Activated CD4-positive, alpha-beta memory T cell treated with anti-CD3 and anti-CD28 coated beads for 36 hours (primary cell): ENCODE results near the gene DMAP1. TPM values are rescaled to one million over a fixed set of nuclear protein-coding genes. Genes with fewer than 3 reads are reported as not detected.
"Not testable (repeated sequence)": the region's sequence is repeated elsewhere in the genome, so short reads cannot be mapped to it uniquely, and the experiment has no call there.

Experiments used
- CTCF ChIA-PET: fragments of 350-600 bp; sonication (Branson Sonifier 250); formaldehyde crosslinking; loops from one replicate; lab custom pipeline; 2021; ENCODE audit warnings: antibody characterized with exemption, inconsistent platforms; lab: Charles Lee
- POLR2A ChIA-PET: fragments of 350-600 bp; sonication (Branson Sonifier 250); formaldehyde crosslinking; loops from one replicate; lab custom pipeline; 2021; ENCODE audit warnings: antibody characterized with exemption; lab: Charles Lee
- DNase-seq: peaks from one replicate; pipeline ENCODE4 v3.0.0-alpha.2; 2020
- H3K27ac Mint-ChIP-seq: one replicate; pipeline ENCODE4 v1.8.0; 2021; ENCODE audit warnings: mixed read lengths
- H3K27me3 Mint-ChIP-seq: one replicate; pipeline ENCODE4 v1.8.0; 2021; ENCODE audit warnings: mixed read lengths
- H3K36me3 Mint-ChIP-seq: one replicate; pipeline ENCODE4 v1.8.0; 2021; ENCODE audit warnings: mixed read lengths
- H3K4me1 Mint-ChIP-seq: one replicate; pipeline ENCODE4 v1.8.0; 2021; ENCODE audit warnings: low read depth, mixed read lengths
- H3K4me3 Mint-ChIP-seq: one replicate; pipeline ENCODE4 v1.8.0; 2021; ENCODE audit warnings: mild to moderate bottlenecking, mixed read lengths
- H3K9me3 Mint-ChIP-seq: one replicate; pipeline ENCODE4 v1.8.0; 2021; ENCODE audit warnings: mixed read lengths
- intact Hi-C: fragments of 100-400 bp; cut with micrococcal nuclease; formaldehyde crosslinking; loops from one replicate; pipeline ENCODE4 v1.15.1; 2023
- total RNA-seq, 2 experiments: library from RNA; stranded (reverse); gene quantifications; one replicate each; pipeline ENCODE4 v1.2.3, GENCODE V29; 2021

Gene DMAP1, protein sequence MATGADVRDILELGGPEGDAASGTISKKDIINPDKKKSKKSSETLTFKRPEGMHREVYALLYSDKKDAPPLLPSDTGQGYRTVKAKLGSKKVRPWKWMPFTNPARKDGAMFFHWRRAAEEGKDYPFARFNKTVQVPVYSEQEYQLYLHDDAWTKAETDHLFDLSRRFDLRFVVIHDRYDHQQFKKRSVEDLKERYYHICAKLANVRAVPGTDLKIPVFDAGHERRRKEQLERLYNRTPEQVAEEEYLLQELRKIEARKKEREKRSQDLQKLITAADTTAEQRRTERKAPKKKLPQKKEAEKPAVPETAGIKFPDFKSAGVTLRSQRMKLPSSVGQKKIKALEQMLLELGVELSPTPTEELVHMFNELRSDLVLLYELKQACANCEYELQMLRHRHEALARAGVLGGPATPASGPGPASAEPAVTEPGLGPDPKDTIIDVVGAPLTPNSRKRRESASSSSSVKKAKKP
- 10 to 100 TPM; 31.1 to 32.8 TPM for total RNA-seq

DNA sequence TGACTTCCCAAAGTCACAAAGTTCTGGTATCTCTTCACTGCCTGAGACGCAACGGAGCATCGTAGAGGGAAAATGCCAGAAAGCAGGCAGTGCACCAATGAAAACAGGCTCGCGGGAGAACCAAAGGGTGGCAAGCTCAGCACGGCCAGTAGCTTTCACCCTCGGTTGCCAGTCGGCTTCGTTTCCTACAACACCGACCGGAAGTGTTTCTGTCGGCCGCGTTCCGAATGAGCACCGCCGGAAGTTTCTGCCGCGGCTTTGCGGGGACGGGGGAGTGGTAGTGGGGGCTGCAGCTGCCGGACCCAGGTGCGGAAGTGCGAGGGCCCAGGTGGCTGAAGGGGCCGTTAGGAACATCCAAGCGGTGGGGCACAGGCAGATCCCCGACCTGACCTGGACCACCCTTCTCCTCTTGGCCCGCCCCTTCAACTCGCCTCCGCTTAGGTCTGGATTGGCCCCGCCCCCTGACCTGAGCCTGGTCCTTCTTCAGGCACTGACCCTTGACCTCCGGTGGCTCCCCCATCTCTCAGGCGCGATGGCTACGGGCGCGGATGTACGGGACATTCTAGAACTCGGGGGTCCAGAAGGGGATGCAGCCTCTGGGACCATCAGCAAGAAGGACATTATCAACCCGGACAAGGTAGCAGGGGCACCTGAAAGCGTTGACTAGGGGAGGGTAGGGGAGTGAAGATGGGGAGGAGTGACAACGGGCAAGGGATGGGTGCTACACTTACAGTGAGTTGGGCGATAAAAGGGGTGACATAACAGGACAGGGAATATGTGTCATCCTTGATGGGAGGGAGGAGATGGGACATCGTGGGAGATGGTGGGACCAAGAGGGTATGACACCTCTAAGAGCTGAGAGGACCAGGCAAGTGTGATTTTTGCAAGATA lies at the start of gene DMAP1:
TSS of gene DMAP1 (plus strand) at position 250 of the 891 bp plus-strand sequence. CDS start at position 533, 283 bp downstream.
- Mint-ChIP-seq H3K4me1 (peaks cover 33% of the 10 kb centered on the region), H3K36me3 (peaks cover 11% of the 10 kb centered on the region), H3K4me3 (peak within 1 kb of the TSS; percentile 92), H3K27me3 (no peaks in the 10 kb centered on the region), H3K27ac (peak within 1 kb of the TSS; percentile 90), H3K9me3 (no peaks in the 10 kb centered on the region)
- POLR2A ChIA-PET, result interaction anchor here (0.6 to 1.4 kb wide), 2 partner anchors 43 to 418 kb away, joined by 3 to 6 read pairs; no protein-coding TSS in a partner anchor
- intact Hi-C loops, result loop anchor here (2.0 to 5.0 kb wide), 3 partner anchors 141 to 563 kb away; partner anchors contain the start of genes ATP6V0B, DPH2, ERI3 and KDM4A
- DNase-seq, result peak; percentile 91
- CTCF ChIA-PET, result interaction anchor here (0.7 to 1.4 kb wide), 5 partner anchors 104 to 439 kb away, joined by 3 to 6 read pairs (median 3); no protein-coding TSS in a partner anchor

DNA sequence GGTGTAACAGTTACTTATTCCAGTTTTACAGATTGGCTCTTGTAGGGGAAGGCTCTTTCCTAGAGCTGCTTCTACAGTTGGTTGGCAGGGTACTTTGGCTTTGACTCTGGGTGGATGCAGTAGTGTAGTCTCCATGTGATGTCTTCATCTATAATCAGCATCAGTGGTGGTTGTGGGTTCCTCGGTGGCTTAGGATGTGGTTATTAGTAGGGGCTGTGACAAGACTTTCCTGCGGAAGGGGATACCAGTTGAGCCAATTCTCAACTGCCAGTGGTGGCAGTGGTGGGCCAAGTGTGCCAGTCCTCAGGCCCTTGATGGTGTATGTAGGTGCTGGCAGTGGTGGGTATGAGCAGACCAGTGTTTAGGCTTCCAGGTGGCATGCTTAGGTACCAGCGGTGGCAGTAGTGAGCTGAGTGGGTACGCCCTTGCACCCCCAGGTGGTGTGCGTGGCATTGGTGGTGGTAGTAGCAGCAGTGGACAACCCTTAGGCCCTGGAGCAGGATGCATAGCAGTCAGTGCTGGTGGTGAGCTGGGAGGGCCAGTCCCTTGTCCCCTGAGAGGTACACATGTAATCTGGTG lies 44.7 kb upstream of the DMAP1 start:
- intact Hi-C loops, result no loop called here
- Mint-ChIP-seq H3K27me3 (peaks cover 10% of the 10 kb centered on the region), H3K4me1 (no peaks in the 10 kb centered on the region), H3K36me3 (no peaks in the 10 kb centered on the region), H3K27ac (no peak overlapping the region), H3K4me3 (no peak overlapping the region), H3K9me3 (peaks cover 11% of the 10 kb centered on the region)
- POLR2A ChIA-PET, result no interaction called here
- DNase-seq, result peak; percentile 16
- CTCF ChIA-PET, result no interaction called here

DNA sequence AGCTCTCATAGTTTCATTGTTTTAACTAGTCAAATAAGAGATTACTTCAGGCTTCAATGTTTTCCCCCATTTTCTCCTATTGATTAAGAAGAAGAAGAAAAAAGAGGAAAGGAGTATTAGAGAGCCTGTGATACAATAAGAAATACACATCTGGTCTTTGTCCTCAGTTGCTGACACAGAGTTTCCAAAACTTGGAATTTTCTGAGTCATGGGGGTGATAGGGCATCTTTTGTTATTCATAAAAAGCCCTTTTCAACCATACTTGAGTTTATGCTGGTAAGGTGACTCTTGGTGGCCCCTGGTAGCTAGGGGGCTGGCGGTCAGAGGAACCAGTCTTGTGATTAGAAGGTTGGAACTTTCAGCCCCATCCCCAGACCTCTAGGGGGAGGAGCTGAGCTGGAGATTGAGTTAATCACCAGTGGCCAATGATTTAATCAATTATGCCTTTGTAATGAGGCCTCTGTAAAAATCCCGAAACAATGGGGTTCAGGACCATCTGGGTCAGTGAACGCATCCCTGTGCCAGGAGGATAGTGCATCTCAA lies 42.9 kb upstream of the DMAP1 start:
- Mint-ChIP-seq H3K4me3 (no peak overlapping the region), H3K27me3 (peaks cover 12% of the 10 kb centered on the region), H3K9me3 (peaks cover 19% of the 10 kb centered on the region), H3K4me1 (no peaks in the 10 kb centered on the region), H3K27ac (no peak overlapping the region), H3K36me3 (peaks cover 2% of the 10 kb centered on the region)
- intact Hi-C loops, result no loop called here
- POLR2A ChIA-PET, result no interaction called here
- CTCF ChIA-PET, result interaction anchor here (1.2 kb wide), 1 partner anchor 47 kb away, joined by 4 read pairs; no protein-coding TSS in a partner anchor
- DNase-seq, result no peak

- Mint-ChIP-seq H3K4me1 (no peaks in the 10 kb centered on the region), H3K27ac (no peak overlapping the region), H3K4me3 (no peak overlapping the region), H3K27me3 (peaks cover 7% of the 10 kb centered on the region), H3K36me3 (peaks cover 2% of the 10 kb centered on the region), H3K9me3 (peaks cover 9% of the 10 kb centered on the region)
- no peak for DNase-seq
- ChIA-PET CTCF (interaction anchor here (1.2 kb wide), 1 partner anchor 21 kb away, joined by 4 read pairs; no protein-coding TSS in a partner anchor), POLR2A (no interaction called here)
- intact Hi-C loops, result no loop called here
Observed at GRCh38 chr1:44174630-44175029, 38.6 kb upstream of the DMAP1 start.

GRCh38 chr1:44200336-44200735 lies 12.9 kb upstream of the DMAP1 start:
- intact Hi-C loops, result no loop called here
- Mint-ChIP-seq H3K9me3 (no peaks in the 10 kb centered on the region), H3K27me3 (peaks cover 4% of the 10 kb centered on the region), H3K27ac (no peak overlapping the region), H3K36me3 (no peaks in the 10 kb centered on the region), H3K4me1 (no peaks in the 10 kb centered on the region), H3K4me3 (no peak overlapping the region)
- ChIA-PET POLR2A (no interaction called here), CTCF (interaction anchor here (0.7 kb wide), 1 partner anchor 17 kb away, joined by 3 read pairs; no protein-coding TSS in a partner anchor)
- no peak for DNase-seq

DNA sequence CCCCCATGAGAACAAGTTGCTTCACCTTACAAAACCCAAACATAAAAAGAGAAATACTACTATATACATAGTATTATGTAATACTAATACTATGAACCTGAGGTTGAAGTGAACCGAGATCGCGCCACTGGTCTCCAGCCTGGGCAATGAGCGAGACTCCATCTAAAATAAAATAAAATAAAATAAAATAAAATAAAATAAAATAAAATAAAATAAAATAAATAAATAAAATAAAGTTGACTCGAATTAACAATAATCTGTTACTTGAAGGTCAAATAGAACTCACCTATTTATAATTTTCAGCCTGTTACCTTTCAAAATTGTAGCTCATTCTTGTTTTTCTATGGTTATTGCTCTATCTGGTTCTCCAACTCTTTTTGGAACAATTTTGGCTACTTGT lies 6.7 kb upstream of the DMAP1 start:
- H3K4me3 Mint-ChIP-seq, H3K27ac Mint-ChIP-seq, H3K27me3 Mint-ChIP-seq, H3K9me3 Mint-ChIP-seq, DNase-seq, intact Hi-C loops, H3K36me3 Mint-ChIP-seq, POLR2A ChIA-PET, H3K4me1 Mint-ChIP-seq: not testable (repeated sequence)
- CTCF ChIA-PET, result interaction anchor here (3.3 kb wide), 1 partner anchor 11 kb away, joined by 13 read pairs; no protein-coding TSS in a partner anchor

DNA sequence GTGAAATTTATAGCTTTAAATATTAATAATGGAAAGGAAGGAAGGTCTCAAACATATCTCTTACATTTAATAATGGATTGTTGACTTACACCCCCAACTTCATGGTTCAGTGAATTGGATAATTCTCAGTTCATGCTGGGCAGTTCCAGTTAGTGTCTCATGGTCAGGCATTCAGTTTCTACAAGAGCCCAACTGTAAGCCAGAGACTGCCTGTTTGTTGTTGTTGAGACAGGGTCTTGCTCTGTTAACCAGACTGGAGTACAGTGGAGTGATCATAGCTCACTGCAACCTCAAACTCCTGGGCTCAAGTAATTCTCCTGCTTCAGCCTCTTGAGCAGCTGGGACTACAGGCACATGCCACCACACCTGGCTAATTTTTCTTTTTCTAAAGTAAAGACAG lies 5.0 kb upstream of the DMAP1 start:
- peaks cover 2% of the 10 kb centered on the region for H3K27me3 Mint-ChIP-seq
- H3K4me1 Mint-ChIP-seq, result peaks cover 9% of the 10 kb centered on the region
- H3K4me3 Mint-ChIP-seq, result no peak overlapping the region
- H3K36me3 Mint-ChIP-seq, result no peaks in the 10 kb centered on the region
- intact Hi-C loops, result no loop called here
- POLR2A ChIA-PET, result no interaction called here
- no peaks in the 10 kb centered on the region for H3K9me3 Mint-ChIP-seq
- no peak for DNase-seq
- CTCF ChIA-PET, result interaction anchor here (3.3 kb wide), 1 partner anchor 9 kb away, joined by 13 read pairs; no protein-coding TSS in a partner anchor
- no peak overlapping the region for H3K27ac Mint-ChIP-seq

GRCh38 chr1:44210595-44210994 lies 2.7 kb upstream of the DMAP1 start:
- ChIA-PET CTCF (interaction anchor here (0.8 kb wide), 1 partner anchor 163 kb away, joined by 3 read pairs; no protein-coding TSS in a partner anchor), POLR2A (no interaction called here)
- Mint-ChIP-seq H3K27ac (no peak overlapping the region), H3K4me3 (no peak overlapping the region), H3K27me3 (no peaks in the 10 kb centered on the region), H3K36me3 (peaks cover 5% of the 10 kb centered on the region), H3K4me1 (peaks cover 27% of the 10 kb centered on the region), H3K9me3 (no peaks in the 10 kb centered on the region)
- no peak for DNase-seq
- intact Hi-C loops, result loop anchor here (5.0 kb wide), 1 partner anchor 238 kb away; the partner anchor contains the start of genes ATP6V0B and DPH2

DNA sequence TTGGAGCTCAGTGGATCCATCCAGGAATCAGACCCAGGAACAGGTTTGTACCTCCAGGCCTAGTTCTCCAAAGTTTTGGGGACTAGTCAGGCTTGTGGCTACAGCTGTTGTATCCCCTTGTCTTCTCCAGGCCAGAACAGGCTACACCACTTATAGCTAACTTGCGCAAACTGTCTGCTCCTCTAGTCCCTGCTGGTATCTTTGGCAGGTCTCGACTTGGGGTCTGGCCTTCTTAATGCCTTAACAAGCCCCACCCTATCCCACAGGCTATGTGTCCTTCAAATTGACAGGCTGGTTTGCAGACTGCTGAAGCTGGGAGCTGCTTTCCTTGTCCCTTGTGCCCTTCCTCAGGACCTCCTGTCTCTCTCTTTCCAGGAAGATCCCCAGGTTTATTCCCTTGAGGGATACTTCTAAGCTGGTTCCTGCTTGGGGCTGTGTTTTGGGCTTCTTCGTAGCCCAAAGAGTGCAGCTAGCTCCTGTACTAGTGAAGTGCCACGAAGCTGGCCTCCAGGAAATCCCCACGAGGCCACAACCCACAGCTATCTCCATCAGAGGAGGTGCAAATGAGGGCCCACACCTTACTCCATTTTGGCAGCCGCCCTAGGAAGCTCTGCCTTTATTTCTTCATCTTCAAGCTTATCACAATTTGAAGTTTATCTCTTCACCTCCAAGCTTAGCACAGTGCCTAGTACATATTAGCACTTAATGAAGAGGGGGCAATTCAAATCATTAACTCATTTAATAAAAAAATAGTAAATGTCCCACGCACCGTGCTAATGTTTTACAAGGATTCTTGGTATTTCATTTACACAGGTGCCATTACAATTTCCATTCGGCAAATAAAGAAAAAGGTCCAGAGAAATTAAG lies 683 bp upstream of the DMAP1 start:
- no peaks in the 10 kb centered on the region for H3K27me3 Mint-ChIP-seq
- H3K4me1 Mint-ChIP-seq, result peaks cover 32% of the 10 kb centered on the region
- peaks cover 8% of the 10 kb centered on the region for H3K36me3 Mint-ChIP-seq
- H3K4me3 Mint-ChIP-seq, result peak overlapping the region; percentile 92
- intact Hi-C loops, result loop anchor here (2.0 to 5.0 kb wide), 3 partner anchors 142 to 562 kb away; partner anchors contain the start of genes ATP6V0B, DPH2, ERI3 and KDM4A
- H3K27ac Mint-ChIP-seq, result peak overlapping the region; percentile 90
- POLR2A ChIA-PET, result interaction anchor here (0.6 to 1.4 kb wide), 4 partner anchors 17 to 509 kb away, joined by 3 to 6 read pairs (median 3); no protein-coding TSS in a partner anchor
- peak; percentile 65 for DNase-seq
- H3K9me3 Mint-ChIP-seq, result no peaks in the 10 kb centered on the region
- CTCF ChIA-PET, result interaction anchor here (0.6 to 1.5 kb wide), 7 partner anchors 9 to 440 kb away, joined by 3 to 6 read pairs (median 3); no protein-coding TSS in a partner anchor

GRCh38 chr1:44217809-44218410 lies 4.6 kb downstream of the DMAP1 start:
- no peaks in the 10 kb centered on the region for H3K27me3 Mint-ChIP-seq
- peaks cover 24% of the 10 kb centered on the region for H3K4me1 Mint-ChIP-seq
- H3K27ac Mint-ChIP-seq, result no peak overlapping the region
- intact Hi-C loops, result loop anchor here (1.0 kb wide), 2 partner anchors 100 to 377 kb away; no protein-coding TSS in a partner anchor
- no peak overlapping the region for H3K4me3 Mint-ChIP-seq
- no peaks in the 10 kb centered on the region for H3K9me3 Mint-ChIP-seq
- peaks cover 26% of the 10 kb centered on the region for H3K36me3 Mint-ChIP-seq
- DNase-seq, result peak; percentile 84
- POLR2A ChIA-PET, result interaction anchor here (0.7 to 0.9 kb wide), 2 partner anchors 136 to 414 kb away, joined by 3 read pairs; no protein-coding TSS in a partner anchor
- CTCF ChIA-PET, result interaction anchor here (0.6 to 4.6 kb wide), 38 partner anchors 8 to 456 kb away, joined by 3 to 52 read pairs (median 4); partner anchors contain the start of gene TMEM53
